ENCODE measurements around the gene LIN37. TPM values are rescaled to one million over a fixed set of nuclear protein-coding genes. Genes with fewer than 3 reads are reported as not detected.

LIN37 gene
- total RNA-seq, 1 donor: 9.0 TPM

DNA sequence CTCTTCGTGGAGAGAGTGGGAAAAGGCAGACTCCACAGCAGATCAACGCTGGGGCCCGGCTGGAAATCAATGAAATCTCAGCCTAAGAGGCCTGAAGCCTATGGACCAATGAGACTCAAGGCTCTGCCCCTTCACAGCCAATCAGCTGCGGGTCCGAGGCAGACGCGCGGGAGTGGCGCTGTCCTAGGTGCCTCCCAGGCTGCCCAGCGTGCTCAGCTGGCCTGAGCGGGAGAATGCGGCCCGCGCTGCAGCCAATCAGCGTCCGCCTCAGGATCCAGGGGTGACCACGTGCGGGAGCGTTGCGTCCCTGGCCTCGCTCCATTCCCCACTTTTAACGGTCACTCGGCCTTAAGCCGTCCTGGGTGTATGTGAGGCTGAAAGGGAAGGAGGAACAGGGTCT is 44.2 kb upstream of the LIN37 start, which contains the start of gene ZBTB32:
ZBTB32 (plus strand) TSS at position 341 of the 400 bp plus-strand sequence. CDS start 10,069 bp downstream, outside the sequence.
- H3K36me3 ChIP-seq (ENCODE audit: insufficient read depth, low read length): no peaks in the 10 kb centered on the region
- peak; percentile 96 for DNase-seq (ENCODE audit: insufficient read length, low spot score, missing footprints)
- H3K4me1 ChIP-seq (ENCODE audit: insufficient read depth, low read length): peaks cover 6% of the 10 kb centered on the region
- H3K4me2 ChIP-seq (ENCODE audit: insufficient read depth, low read length): no peak within 1 kb of the TSS
- no peak within 1 kb of the TSS for H3K4me3 ChIP-seq (ENCODE audit: insufficient read depth, low read length)
- TF ChIP-seq, protein P1, sequence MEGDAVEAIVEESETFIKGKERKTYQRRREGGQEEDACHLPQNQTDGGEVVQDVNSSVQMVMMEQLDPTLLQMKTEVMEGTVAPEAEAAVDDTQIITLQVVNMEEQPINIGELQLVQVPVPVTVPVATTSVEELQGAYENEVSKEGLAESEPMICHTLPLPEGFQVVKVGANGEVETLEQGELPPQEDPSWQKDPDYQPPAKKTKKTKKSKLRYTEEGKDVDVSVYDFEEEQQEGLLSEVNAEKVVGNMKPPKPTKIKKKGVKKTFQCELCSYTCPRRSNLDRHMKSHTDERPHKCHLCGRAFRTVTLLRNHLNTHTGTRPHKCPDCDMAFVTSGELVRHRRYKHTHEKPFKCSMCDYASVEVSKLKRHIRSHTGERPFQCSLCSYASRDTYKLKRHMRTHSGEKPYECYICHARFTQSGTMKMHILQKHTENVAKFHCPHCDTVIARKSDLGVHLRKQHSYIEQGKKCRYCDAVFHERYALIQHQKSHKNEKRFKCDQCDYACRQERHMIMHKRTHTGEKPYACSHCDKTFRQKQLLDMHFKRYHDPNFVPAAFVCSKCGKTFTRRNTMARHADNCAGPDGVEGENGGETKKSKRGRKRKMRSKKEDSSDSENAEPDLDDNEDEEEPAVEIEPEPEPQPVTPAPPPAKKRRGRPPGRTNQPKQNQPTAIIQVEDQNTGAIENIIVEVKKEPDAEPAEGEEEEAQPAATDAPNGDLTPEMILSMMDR (IDR thresholded peaks at IDR 0.05; ENCODE audit: extremely low read depth, low read depth, low read length): no peak
- no peaks in the 10 kb centered on the region for H3K27me3 ChIP-seq (ENCODE audit: insufficient read depth, low read length)
- H2AFZ ChIP-seq (ENCODE audit: low read length): no peak within 1 kb of the TSS
- no peaks in the 10 kb centered on the region for H3K79me2 ChIP-seq (ENCODE audit: insufficient read depth, low read length)
- H3K27ac ChIP-seq (ENCODE audit: low read depth, low read length): no peak within 1 kb of the TSS
- no peaks in the 10 kb centered on the region for H3K9me3 ChIP-seq (ENCODE audit: low read depth, low read length)
- no peaks in the 10 kb centered on the region for H4K20me1 ChIP-seq (ENCODE audit: insufficient read depth, low read length)

DNA sequence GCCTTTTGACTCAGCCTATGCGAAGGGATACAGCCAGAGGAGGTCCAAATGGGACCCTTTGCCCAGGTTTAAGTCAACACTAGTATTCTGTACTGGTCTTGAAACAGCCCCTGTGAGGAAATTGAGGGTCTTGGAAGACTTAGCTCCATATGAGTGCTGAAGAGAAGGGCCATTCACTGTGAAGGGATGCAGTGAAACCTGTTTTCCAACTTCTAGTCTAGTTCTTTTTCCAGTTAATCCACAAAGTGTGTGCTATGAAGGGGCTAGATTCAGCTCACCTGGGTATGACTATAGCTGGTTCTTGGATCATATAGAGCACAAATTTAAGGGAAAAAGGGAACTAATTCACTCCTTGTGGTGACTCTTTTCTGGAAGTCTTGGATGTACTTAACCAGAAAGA is 40.0 kb upstream of the LIN37 start:
- H3K27ac ChIP-seq (ENCODE audit: low read depth, low read length): no peak overlapping the region
- TF ChIP-seq, protein P1 (IDR thresholded peaks at IDR 0.05; ENCODE audit: extremely low read depth, low read depth, low read length): no peak

DNA sequence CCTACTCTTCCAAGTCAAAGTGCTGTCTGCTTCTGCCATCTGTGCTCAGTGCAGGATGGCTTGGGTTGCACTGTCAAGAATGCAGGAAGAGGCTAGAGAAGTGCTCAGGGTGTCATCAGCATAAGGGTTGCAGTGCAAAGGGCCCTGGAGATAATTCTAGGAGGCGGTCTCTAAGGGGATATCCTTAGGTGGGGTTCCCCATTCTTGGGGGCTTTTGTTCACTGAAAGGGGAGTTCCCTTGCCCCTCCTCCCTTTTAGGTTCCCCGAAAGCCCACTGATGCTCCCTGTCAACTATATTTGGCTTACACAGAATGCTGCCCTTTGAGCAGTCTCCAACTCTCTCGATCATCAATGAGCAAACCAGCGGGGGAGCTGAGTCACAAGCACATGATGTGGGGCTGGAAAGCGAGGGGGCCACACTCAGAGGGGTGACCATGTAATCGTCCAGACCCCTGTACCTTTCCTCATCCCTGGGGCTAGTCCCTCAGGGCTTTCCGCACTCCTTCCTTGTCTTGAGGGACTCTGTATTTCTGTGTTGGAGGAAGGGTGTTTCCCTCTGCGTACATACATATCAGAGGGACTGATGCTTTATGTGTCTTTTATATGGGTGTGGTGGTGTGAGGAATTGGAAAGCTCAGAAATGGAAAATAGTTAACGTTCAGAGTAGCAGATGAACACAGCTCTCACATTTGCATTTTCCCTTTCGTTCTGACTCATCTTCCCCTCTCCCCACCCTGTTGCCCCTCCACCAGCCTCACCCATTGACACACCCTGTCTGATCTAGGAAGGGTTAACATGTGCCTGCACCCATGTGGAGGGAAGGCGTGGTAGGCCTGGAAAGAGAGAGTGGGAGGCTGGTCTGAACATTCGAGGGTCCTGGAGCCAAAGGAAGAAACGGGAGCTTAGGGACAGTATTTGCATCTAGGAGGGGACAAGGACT is 37.3 kb upstream of the LIN37 start:
- H3K4me2 ChIP-seq (ENCODE audit: insufficient read depth, low read length): no peak overlapping the region
- no peaks in the 10 kb centered on the region for H3K9me3 ChIP-seq (ENCODE audit: low read depth, low read length)
- H3K27ac ChIP-seq (ENCODE audit: low read depth, low read length): no peak overlapping the region
- no peaks in the 10 kb centered on the region for H3K27me3 ChIP-seq (ENCODE audit: insufficient read depth, low read length)
- peaks cover 4% of the 10 kb centered on the region for H3K79me2 ChIP-seq (ENCODE audit: insufficient read depth, low read length)
- H3K36me3 ChIP-seq (ENCODE audit: insufficient read depth, low read length): no peaks in the 10 kb centered on the region
- H3K4me3 ChIP-seq (ENCODE audit: insufficient read depth, low read length): no peak overlapping the region
- DNase-seq (ENCODE audit: insufficient read length, low spot score, missing footprints): peak; percentile 75
- peaks cover 5% of the 10 kb centered on the region for H3K4me1 ChIP-seq (ENCODE audit: insufficient read depth, low read length)
- TF ChIP-seq, protein P1 (IDR thresholded peaks at IDR 0.05; ENCODE audit: extremely low read depth, low read depth, low read length): no peak
- no peaks in the 10 kb centered on the region for H4K20me1 ChIP-seq (ENCODE audit: insufficient read depth, low read length)
- H2AFZ ChIP-seq (ENCODE audit: low read length): no peak overlapping the region

More for the DNA sequence above, 40.0 kb upstream of the LIN37 start:
- Histone ChIP-seq H3K4me3 (ENCODE audit: insufficient read depth, low read length) (no peak overlapping the region), H3K9me3 (ENCODE audit: low read depth, low read length) (no peaks in the 10 kb centered on the region), H2AFZ (ENCODE audit: low read length) (no peak overlapping the region), H3K27me3 (ENCODE audit: insufficient read depth, low read length) (no peaks in the 10 kb centered on the region), H3K36me3 (ENCODE audit: insufficient read depth, low read length) (no peaks in the 10 kb centered on the region), H3K4me1 (ENCODE audit: insufficient read depth, low read length) (no peaks in the 10 kb centered on the region), H3K79me2 (ENCODE audit: insufficient read depth, low read length) (no peaks in the 10 kb centered on the region), H3K4me2 (ENCODE audit: insufficient read depth, low read length) (no peak overlapping the region), H4K20me1 (ENCODE audit: insufficient read depth, low read length) (no peaks in the 10 kb centered on the region)
- no peak for DNase-seq (ENCODE audit: insufficient read length, low spot score, missing footprints)
